ENCODE data around the gene BARHL2. TPM values are rescaled to one million over a fixed set of nuclear protein-coding genes. Genes with fewer than 3 reads are reported as not detected.

The BARHL2 gene
- total RNA-seq, 1 experiment from 2014 or later: not detected

- ChIA-PET CTCF (no interaction called here), RAD21 (ENCODE audit: low non-redundant PET in 1 of 2, low total read pairs in 2 of 2, uncharacterized antibody in 2 of 2, unreplicated experiment in 2 of 2) (no interaction called here), POLR2A (no interaction called here)
- no peak for ATAC-seq
- no peak for DNase-seq (ENCODE audit: low read depth, low spot score)
- Histone ChIP-seq H3K27me3 (ENCODE audit: insufficient read depth, low read length) (peaks cover 37% of the 10 kb centered on the region), H3K9me2 (ENCODE audit: insufficient read depth) (no peaks in the 10 kb centered on the region), H4K20me1 (ENCODE audit: insufficient read depth) (no peaks in the 10 kb centered on the region), H2AFZ (ENCODE audit: low read depth, low read length, poor library complexity, severe bottlenecking) (no peak overlapping the region), H3K9me3 (ENCODE audit: control insufficient read depth in 1 of 2, insufficient read depth in 1 of 2, low read depth in 1 of 2, low read length in 2 of 2) (no peaks in the 10 kb centered on the region), H3K36me3 (ENCODE audit: control insufficient read depth in 1 of 2, insufficient read depth in 2 of 2, low read length in 2 of 2) (no peaks in the 10 kb centered on the region), H3K4me2 (ENCODE audit: low read length) (no peak overlapping the region), H3K27ac (ENCODE audit: low read depth, low read length) (no peak overlapping the region), H3K4me3 (replicated peaks in 1 of 2; ENCODE audit: low read depth in 1 of 2, low read length in 2 of 2) (no peak overlapping the region), H3K9ac (ENCODE audit: low read length) (no peak overlapping the region), H3K79me2 (ENCODE audit: insufficient read depth, low read length) (no peaks in the 10 kb centered on the region), H3K4me1 (ENCODE audit: control insufficient read depth in 1 of 2, insufficient read depth in 2 of 2, low read length in 2 of 2) (no peaks in the 10 kb centered on the region)
- BruUV-seq (replicated peaks): no TSS peak
- TF ChIP-seq POLR2A (IDR thresholded peaks at IDR 0.05; ENCODE audit: borderline replicate concordance, extremely low read depth, insufficient read depth, insufficient read length) (no peak), SP1 (IDR thresholded peaks at IDR 0.05; ENCODE audit: low read depth) (no peak)
- intact Hi-C loops (cut with micrococcal nuclease): no loop called here
Measured at GRCh38 chr1:90712153-90712856, 4.8 kb downstream of the BARHL2 start.

- Histone ChIP-seq H3K27ac (ENCODE audit: low read depth, low read length) (no peak overlapping the region), H3K4me3 (replicated peaks in 1 of 2; ENCODE audit: low read depth in 1 of 2, low read length in 2 of 2) (no peak overlapping the region), H2AFZ (ENCODE audit: low read depth, low read length, poor library complexity, severe bottlenecking) (no peak overlapping the region), H4K20me1 (ENCODE audit: insufficient read depth) (no peaks in the 10 kb centered on the region), H3K4me2 (ENCODE audit: low read length) (no peak overlapping the region), H3K9ac (ENCODE audit: low read length) (no peak overlapping the region), H3K36me3 (ENCODE audit: control insufficient read depth in 1 of 2, insufficient read depth in 2 of 2, low read length in 2 of 2) (no peaks in the 10 kb centered on the region), H3K9me3 (ENCODE audit: control insufficient read depth in 1 of 2, insufficient read depth in 1 of 2, low read depth in 1 of 2, low read length in 2 of 2) (no peaks in the 10 kb centered on the region), H3K27me3 (ENCODE audit: insufficient read depth, low read length) (peaks cover 37% of the 10 kb centered on the region), H3K4me1 (ENCODE audit: control insufficient read depth in 1 of 2, insufficient read depth in 2 of 2, low read length in 2 of 2) (no peaks in the 10 kb centered on the region), H3K9me2 (ENCODE audit: insufficient read depth) (no peaks in the 10 kb centered on the region), H3K79me2 (ENCODE audit: insufficient read depth, low read length) (no peaks in the 10 kb centered on the region)
- TF ChIP-seq TCF7L2 (IDR thresholded peaks at IDR 0.05; ENCODE audit: borderline replicate concordance, extremely low read depth, insufficient read depth, insufficient read length): no peak
- TF ChIP-seq EZH2phosphoT487 (IDR thresholded peaks at IDR 0.05; ENCODE audit: borderline replicate concordance): no peak
- DNase-seq (ENCODE audit: low read depth, low spot score): no peak
- intact Hi-C loops (cut with micrococcal nuclease): no loop called here
- no TSS peak for BruUV-seq (replicated peaks)
- ATAC-seq: no peak
- POLR2A ChIA-PET: no interaction called here
- CTCF ChIA-PET: no interaction called here
- RAD21 ChIA-PET (ENCODE audit: low non-redundant PET in 1 of 2, low total read pairs in 2 of 2, uncharacterized antibody in 2 of 2, unreplicated experiment in 2 of 2): no interaction called here
Measured at GRCh38 chr1:90711696-90712095, 5.4 kb downstream of the BARHL2 start.
